NB4 (cell line): Measurements from ENCODE around the gene GFER.

Source experiments
- POLR2A ChIP-seq: IDR thresholded peaks from 2 replicates; pipeline ENCODE4 v1.6.1; 2011; ENCODE audit warnings: mild to moderate bottlenecking; ENCODE audit not compliant: insufficient read length; ENCODE audit errors: extremely low read depth
- TF ChIP-seq, protein P1 (sequence below): IDR thresholded peaks from one replicate; pipeline ENCODE4 v1.5.1; 2012; ENCODE audit warnings: low read depth, low read length

DNA sequence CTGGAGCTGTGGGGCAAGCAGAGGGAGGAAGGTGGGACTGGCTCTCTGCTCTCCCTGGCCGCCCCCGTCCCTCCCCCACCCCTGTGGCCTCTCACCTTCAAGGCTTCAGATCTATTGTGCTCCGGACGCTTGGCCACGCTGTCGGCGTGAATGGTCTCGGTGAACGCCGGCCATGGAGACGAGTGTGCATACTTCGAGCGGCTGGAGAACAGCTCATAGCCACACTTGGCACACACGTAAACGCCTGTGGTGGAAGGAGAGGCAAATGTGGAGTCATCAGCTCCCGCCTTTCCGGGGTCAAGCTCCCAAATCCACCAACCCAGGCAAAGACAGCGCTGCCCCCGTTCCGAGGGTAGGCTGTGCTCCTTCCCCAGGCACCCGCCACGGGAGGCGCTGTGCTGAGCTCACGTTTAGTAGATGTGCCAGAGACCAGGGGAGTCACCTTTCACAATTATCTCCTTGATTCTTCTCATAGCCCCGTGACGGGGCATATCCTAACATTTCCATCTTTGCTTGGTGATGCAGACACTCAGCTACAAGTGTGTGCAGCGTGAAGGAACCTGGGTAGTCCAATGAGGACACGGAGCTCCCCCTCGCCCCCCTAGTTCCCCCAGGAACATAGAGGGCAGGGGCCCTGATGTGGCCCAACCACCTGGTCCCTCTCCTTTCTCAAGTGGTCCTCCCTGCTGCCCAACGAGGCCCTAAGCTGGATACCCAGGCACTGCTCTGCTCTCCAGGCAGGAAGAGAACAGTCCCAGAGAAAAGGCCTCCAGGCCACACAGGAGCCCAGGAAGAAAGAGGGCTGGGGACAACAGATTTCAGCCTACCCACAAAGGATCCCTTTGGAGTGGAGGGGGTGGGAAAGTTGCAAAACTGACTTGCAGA is 42.6 kb upstream of the GFER start:
- TF ChIP-seq, protein P1, sequence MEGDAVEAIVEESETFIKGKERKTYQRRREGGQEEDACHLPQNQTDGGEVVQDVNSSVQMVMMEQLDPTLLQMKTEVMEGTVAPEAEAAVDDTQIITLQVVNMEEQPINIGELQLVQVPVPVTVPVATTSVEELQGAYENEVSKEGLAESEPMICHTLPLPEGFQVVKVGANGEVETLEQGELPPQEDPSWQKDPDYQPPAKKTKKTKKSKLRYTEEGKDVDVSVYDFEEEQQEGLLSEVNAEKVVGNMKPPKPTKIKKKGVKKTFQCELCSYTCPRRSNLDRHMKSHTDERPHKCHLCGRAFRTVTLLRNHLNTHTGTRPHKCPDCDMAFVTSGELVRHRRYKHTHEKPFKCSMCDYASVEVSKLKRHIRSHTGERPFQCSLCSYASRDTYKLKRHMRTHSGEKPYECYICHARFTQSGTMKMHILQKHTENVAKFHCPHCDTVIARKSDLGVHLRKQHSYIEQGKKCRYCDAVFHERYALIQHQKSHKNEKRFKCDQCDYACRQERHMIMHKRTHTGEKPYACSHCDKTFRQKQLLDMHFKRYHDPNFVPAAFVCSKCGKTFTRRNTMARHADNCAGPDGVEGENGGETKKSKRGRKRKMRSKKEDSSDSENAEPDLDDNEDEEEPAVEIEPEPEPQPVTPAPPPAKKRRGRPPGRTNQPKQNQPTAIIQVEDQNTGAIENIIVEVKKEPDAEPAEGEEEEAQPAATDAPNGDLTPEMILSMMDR: peak; percentile 18
- TF ChIP-seq POLR2A: no peak
